Glomerular endothelial cell (primary cell): ENCODE measurements around the gene DIPK1C. TPM values are rescaled to one million over a fixed set of nuclear protein-coding genes. Genes with fewer than 3 reads are reported as not detected.

ENCODE experiments used
- DNase-seq: peaks from one replicate; pipeline ENCODE4 v3.0.0-alpha.2; 2011; ENCODE audit warnings: low read depth, low spot score; ENCODE audit errors: extremely low read depth
- total RNA-seq: library from RNA; depleted of rRNA; stranded (reverse); fragments of >200 nt; gene quantifications from 2 replicates; pipeline ENCODE4 v1.2.3, GENCODE V29; 2015

The DIPK1C gene
- total RNA-seq, 1 donor from 2014 or later, result not detected

GRCh38 chr18:74486119-74486849 is 29.2 kb upstream of the DIPK1C start:
- DNase-seq, result no peak

GRCh38 chr18:74482697-74483096 is 25.6 kb upstream of the DIPK1C start:
- no peak for DNase-seq

GRCh38 chr18:74480149-74480651 is 23.1 kb upstream of the DIPK1C start:
- DNase-seq, result no peak

GRCh38 chr18:74479486-74480148 is 22.5 kb upstream of the DIPK1C start:
- DNase-seq, result no peak

- no peak for DNase-seq
Observed at GRCh38 chr18:74478880-74479279, 21.8 kb upstream of the DIPK1C start.

- no peak for DNase-seq
Observed at GRCh38 chr18:74478316-74478715, 21.2 kb upstream of the DIPK1C start.

- DNase-seq, result no peak
Observed at GRCh38 chr18:74477771-74478170, 20.7 kb upstream of the DIPK1C start.

- DNase-seq, result no peak
Observed at GRCh38 chr18:74476140-74476539, 19.0 kb upstream of the DIPK1C start.

GRCh38 chr18:74473976-74474640 is 17.0 kb upstream of the DIPK1C start:
- DNase-seq, result no peak

- no peak for DNase-seq
Observed at GRCh38 chr18:74472312-74472711, 15.2 kb upstream of the DIPK1C start.

GRCh38 chr18:74468547-74469061 is 11.5 kb upstream of the DIPK1C start:
- DNase-seq, result peak; percentile 39

- no peak for DNase-seq
Observed at GRCh38 chr18:74465775-74466174, 8.7 kb upstream of the DIPK1C start.

GRCh38 chr18:74463983-74464382 is 6.9 kb upstream of the DIPK1C start:
- DNase-seq, result no peak

- DNase-seq, result no peak
Observed at GRCh38 chr18:74463254-74463653, 6.1 kb upstream of the DIPK1C start.

GRCh38 chr18:74460825-74461224 is 3.7 kb upstream of the DIPK1C start:
- DNase-seq, result no peak

- no peak for DNase-seq
Observed at GRCh38 chr18:74459889-74460288, 2.8 kb upstream of the DIPK1C start.

GRCh38 chr18:74457725-74458421 is 765 bp upstream of the DIPK1C start:
- no peak for DNase-seq

- DNase-seq, result no peak
Observed at GRCh38 chr18:74456349-74457042, 612 bp downstream of the DIPK1C start.

- no peak for DNase-seq
Observed at GRCh38 chr18:74456017-74456348, 1.1 kb downstream of the DIPK1C start.

- no peak for DNase-seq
Observed at GRCh38 chr18:74455386-74455785, 1.7 kb downstream of the DIPK1C start.
